GM13977 (cell line): ENCODE results near the gene LOXHD1.

Experiments used
- DNase-seq: peaks from one replicate; pipeline ENCODE4 v3.0.0; 2012; ENCODE audit warnings: low spot score
- in situ Hi-C: fragments of 300-500 bp; cut with MboI; formaldehyde crosslinking; loops from one replicate; pipeline ENCODE4 v1.12.0; 2022; ENCODE audit warnings: low sequenced_read_pairs, low pct_unique_long_range_greater_than_20kb, mixed read lengths, inconsistent platforms; ENCODE audit not compliant: unreplicated experiment
- TF ChIP-seq, protein P1 (sequence below): IDR thresholded peaks from 2 replicates; pipeline ENCODE4 v1.5.1; 2012; ENCODE audit warnings: mild to moderate bottlenecking, control low read depth; ENCODE audit not compliant: insufficient read depth; ENCODE audit errors: extremely low read depth, missing control alignments

The LOXHD1 gene

DNA sequence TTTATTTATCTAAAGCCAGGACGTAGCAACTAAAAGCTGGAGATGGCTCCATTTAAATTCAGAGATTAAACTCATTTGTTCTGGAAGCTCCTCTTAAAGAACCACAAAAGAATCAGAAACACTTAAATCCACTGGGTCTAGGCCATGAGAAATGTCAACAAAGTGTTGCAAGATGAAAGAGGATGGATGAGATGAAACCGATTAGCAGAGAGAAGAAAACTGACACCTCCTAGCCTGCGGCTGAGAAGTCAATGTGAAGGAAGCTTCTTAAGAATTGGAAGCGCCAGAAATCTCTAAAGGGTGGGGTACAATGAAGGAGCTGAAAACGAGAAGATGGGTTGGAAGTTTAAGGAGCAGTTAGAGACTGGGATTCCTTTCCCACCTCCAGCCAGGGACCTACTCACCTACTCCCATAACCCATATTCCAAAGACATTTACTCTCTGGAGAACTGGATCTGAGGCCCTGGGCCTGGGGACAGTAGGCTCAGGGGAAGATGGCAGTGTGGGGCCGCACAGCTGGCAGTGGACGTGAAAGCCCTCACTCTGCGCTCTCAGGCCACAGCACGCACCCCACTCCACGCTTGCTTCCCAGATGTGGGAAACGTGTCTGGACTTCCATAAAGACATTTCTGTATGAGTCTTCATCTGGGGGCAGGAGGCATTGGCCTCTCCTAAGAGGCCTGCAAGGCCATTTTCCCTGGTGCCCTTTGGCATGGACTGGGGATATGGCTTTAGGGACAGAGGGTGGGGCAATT, 188.4 kb downstream of the LOXHD1 start:
- TF ChIP-seq, protein P1, sequence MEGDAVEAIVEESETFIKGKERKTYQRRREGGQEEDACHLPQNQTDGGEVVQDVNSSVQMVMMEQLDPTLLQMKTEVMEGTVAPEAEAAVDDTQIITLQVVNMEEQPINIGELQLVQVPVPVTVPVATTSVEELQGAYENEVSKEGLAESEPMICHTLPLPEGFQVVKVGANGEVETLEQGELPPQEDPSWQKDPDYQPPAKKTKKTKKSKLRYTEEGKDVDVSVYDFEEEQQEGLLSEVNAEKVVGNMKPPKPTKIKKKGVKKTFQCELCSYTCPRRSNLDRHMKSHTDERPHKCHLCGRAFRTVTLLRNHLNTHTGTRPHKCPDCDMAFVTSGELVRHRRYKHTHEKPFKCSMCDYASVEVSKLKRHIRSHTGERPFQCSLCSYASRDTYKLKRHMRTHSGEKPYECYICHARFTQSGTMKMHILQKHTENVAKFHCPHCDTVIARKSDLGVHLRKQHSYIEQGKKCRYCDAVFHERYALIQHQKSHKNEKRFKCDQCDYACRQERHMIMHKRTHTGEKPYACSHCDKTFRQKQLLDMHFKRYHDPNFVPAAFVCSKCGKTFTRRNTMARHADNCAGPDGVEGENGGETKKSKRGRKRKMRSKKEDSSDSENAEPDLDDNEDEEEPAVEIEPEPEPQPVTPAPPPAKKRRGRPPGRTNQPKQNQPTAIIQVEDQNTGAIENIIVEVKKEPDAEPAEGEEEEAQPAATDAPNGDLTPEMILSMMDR: no peak
- no peak for DNase-seq
- in situ Hi-C loops: no loop called here

DNA sequence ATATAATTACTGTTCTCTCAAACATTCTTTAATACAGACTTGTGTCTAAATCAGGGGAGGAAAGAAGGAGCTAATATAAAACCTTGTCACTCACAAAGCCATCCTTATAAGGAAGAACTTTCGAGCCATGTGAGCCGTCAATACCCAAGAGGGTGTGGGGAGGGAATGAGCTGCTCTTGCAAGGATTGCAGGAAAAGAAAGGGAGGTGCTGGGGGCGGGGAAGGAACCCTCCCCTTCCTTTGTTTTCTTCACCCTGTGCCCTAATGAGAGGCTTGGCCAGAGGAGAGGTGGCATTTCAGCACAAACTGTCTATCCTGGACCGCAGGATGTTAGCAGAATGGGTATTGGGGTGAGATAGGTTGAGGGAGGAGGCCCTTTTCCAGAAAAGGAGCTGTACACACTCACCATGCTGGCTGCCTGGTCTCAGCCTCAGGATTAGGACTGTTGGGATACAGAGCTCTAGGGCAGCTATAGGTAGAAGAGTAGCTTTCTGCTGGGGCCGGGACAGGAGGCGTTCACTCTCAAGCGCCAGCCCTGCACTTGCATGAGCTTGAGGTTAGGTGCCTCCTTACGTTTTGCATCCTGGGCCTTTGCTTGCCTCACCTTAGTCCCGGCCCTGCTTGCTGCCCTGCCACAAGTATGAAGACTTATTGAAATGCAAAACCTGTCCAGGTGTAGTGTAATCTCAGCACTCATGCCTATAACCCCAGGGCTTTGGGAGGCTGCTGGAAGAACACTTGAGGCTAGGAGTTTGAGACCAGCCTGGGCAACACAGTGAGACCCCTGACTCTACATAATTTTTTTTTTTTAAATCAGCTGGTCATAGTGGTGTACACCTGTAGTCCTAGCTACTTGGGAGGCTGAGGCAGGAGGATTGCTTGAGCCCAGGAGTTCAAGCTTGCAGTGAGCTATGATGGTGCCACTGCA, 190.5 kb downstream of the LOXHD1 start:
- TF ChIP-seq, protein P1: no peak
- no peak for DNase-seq
- in situ Hi-C loops: no loop called here

DNA sequence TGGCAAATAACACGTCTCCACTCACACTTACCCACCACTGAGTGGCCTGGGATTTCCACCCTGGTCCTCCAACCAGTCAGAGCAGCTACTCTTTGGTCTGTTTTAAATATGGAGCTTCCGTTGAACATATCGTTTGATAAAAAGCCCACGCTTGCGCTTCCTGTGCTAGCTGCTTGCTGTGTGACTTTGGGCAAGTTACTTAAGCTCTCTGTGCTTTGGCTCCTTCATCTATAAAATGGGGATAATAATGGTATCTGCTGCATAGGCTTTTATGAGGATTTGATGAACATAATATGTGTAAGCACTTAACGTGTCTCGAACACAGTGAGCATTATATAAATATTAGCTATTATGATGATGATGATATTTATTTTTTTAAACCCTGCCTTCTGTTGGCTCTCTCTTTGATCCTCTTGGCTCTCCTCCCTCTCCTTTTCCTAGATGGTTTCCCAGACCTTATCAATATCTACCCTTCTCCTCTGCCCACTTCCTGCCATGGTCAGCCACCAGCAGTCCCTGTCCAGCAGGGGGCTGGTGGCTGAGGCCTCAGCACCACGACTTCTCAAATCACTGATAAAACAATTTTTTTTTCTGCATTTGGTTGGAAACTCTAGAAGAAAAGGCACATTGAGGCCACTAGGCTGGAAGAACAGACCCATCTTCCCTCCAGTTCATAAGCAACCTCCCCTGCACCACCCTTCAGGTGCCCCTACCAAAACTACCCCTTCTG, 191.9 kb downstream of the LOXHD1 start:
- TF ChIP-seq, protein P1: no peak
- no peak for DNase-seq
- in situ Hi-C loops: no loop called here

DNA sequence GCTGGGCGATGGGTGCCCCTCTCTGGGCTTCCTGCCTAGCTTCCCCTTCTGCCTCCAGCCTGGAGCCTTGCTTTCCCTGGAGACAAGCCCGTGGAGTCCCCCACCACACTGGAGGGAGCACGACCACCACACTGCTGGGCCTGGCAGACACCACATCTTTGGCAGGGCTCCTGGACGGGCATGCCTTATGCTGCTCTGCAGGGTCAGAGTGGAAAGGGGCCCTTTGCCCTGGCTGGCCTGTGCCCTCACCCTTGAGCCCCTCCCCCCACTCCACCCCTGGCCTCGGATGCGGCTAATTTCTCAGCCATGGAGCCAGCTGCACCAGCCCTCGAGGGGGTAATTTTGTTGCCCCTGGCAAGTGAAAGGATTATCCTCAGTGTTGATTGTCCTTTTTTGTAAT, 194.5 kb downstream of the LOXHD1 start:
- no peak for DNase-seq

DNA sequence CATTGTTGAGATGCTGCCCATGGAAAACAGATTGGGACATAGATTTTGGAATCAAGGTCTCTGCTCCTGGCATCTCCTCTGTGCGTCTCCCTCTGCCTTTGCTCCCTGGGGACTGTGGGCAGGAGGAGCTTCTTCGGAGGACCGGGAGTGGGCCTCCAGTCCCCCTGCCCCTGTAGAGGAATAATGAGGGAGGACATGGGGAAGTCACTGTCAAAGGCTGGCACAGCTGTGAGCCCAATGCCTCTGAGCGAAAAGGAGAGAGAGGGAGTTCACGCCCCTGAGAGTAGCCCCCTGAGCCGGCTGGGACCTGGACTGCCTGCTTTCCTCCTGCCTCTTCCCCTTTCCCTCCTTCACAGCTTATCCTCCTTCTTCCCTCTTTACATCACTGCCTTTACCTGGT, 195.0 kb downstream of the LOXHD1 start:
- TF ChIP-seq, protein P1: no peak
- in situ Hi-C loops: no loop called here
- DNase-seq: no peak

More for the DNA sequence above, 194.5 kb downstream of the LOXHD1 start:
- TF ChIP-seq, protein P1: no peak
- in situ Hi-C loops: no loop called here

DNA sequence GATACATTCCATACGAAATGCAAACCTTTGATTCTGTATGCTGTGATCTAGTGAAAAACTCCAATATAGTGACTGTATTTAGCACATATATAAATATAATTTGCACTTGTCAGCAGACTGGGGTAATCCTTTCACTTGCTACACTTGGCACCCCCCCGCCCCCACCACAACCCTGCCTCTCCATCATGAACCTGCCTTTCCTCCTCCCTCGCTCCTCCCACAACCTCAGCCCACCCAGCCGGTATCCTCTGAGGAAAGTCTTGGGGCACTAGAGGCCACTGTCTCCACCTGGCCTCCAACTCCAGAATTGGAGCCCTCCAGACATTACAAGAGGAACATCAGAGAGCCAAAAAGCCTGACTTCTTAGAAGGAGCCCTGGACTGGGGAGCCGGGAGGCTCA, 196.3 kb downstream of the LOXHD1 start:
- TF ChIP-seq, protein P1: no peak
- no peak for DNase-seq
- in situ Hi-C loops: no loop called here
